Neural progenitor cell (in vitro differentiated cells): ENCODE data around the gene IL31. TPM values are rescaled to one million over a fixed set of nuclear protein-coding genes. Genes with fewer than 3 reads are reported as not detected.

Source experiments
- DNase-seq: peaks from one replicate; pipeline ENCODE4 v3.0.0-alpha.2; 2016; ENCODE audit warnings: low spot score
- H2AFZ ChIP-seq: fragments of 200-600 bp; sonication (generic); replicated peaks from 2 replicates; pipeline ENCODE4 v1.6.1; 2016; ENCODE audit warnings: antibody characterized with exemption
- H3F3A ChIP-seq: fragments of 200-600 bp; sonication (generic); 2 replicates; pipeline ENCODE4 v1.6.1; 2016; ENCODE audit warnings: antibody characterized with exemption, low read depth
- H3K27ac ChIP-seq: fragments of 200-600 bp; sonication (generic); 2 replicates; pipeline ENCODE4 v1.5.1; 2016; ENCODE audit warnings: mild to moderate bottlenecking
- H3K27me3 ChIP-seq: fragments of 200-600 bp; sonication (generic); 2 replicates; pipeline ENCODE4 v1.6.1; 2016; ENCODE audit warnings: mild to moderate bottlenecking, moderate library complexity
- H3K36me3 ChIP-seq: fragments of 200-600 bp; sonication (generic); 2 replicates; pipeline ENCODE4 v1.5.1; 2016
- H3K4me1 ChIP-seq: fragments of 200-600 bp; sonication (generic); 2 replicates; pipeline ENCODE4 v1.6.1; 2016; ENCODE audit warnings: mixed run types
- H3K4me2 ChIP-seq: fragments of 200-600 bp; sonication (generic); 2 replicates; pipeline ENCODE4 v1.6.1; 2016
- H3K4me3 ChIP-seq: fragments of 200-600 bp; sonication (generic); 2 replicates; pipeline ENCODE4 v1.5.1; 2016
- H3K79me2 ChIP-seq: fragments of 200-600 bp; sonication (generic); 2 replicates; pipeline ENCODE4 v1.6.1; 2016; ENCODE audit warnings: low read depth
- H3K9ac ChIP-seq: fragments of 200-600 bp; sonication (generic); 2 replicates; pipeline ENCODE4 v1.6.1; 2016
- H3K9me3 ChIP-seq: fragments of 200-600 bp; sonication (generic); 2 replicates; pipeline ENCODE4 v1.5.1; 2016; ENCODE audit warnings: low read depth
- H4K20me1 ChIP-seq: fragments of 200-600 bp; sonication (generic); 2 replicates; pipeline ENCODE4 v1.6.1; 2016; ENCODE audit warnings: low read depth
- H3K27ac Mint-ChIP-seq: 3 replicates; pipeline ENCODE4 v1.8.0; 2021; ENCODE audit warnings: mixed read lengths
- H3K27me3 Mint-ChIP-seq: 2 replicates; pipeline ENCODE4 v1.8.0; 2022; ENCODE audit warnings: low read depth, mild to moderate bottlenecking, inconsistent platforms, moderate library complexity, mixed read lengths; ENCODE audit not compliant: insufficient read depth
- H3K36me3 Mint-ChIP-seq: 3 replicates; pipeline ENCODE4 v1.8.0; 2021; ENCODE audit warnings: mixed read lengths
- H3K4me1 Mint-ChIP-seq: 3 replicates; pipeline ENCODE4 v1.8.0; 2021; ENCODE audit warnings: mixed read lengths
- H3K4me3 Mint-ChIP-seq: 3 replicates; pipeline ENCODE4 v1.8.0; 2021; ENCODE audit warnings: mild to moderate bottlenecking, moderate library complexity, mixed read lengths
- H3K9me3 Mint-ChIP-seq: 3 replicates; pipeline ENCODE4 v1.8.0; 2020; ENCODE audit warnings: mixed read lengths
- EZH2 ChIP-seq: fragments of 200-600 bp; sonication (generic); IDR thresholded peaks from 2 replicates; pipeline ENCODE4 v1.6.1; 2017; ENCODE audit warnings: antibody characterized with exemption, mild to moderate bottlenecking, moderate library complexity
- EZH2phosphoT487 ChIP-seq: fragments of 200-600 bp; sonication (generic); IDR thresholded peaks from 2 replicates; pipeline ENCODE4 v1.6.1; 2017; ENCODE audit warnings: antibody characterized with exemption
- total RNA-seq: library from RNA; depleted of rRNA; stranded (reverse); fragments of >200 nt; gene quantifications from 2 replicates; pipeline ENCODE4 v1.2.3, GENCODE V29; 2015; ENCODE audit warnings: low replicate concordance
- TF ChIP-seq, protein P1 (sequence below): fragments of 200-600 bp; sonication (generic); IDR thresholded peaks from 2 replicates; pipeline ENCODE4 v1.5.1; 2017; ENCODE audit warnings: antibody characterized with exemption, mild to moderate bottlenecking

IL31 gene
- total RNA-seq, 1 donor from 2014 or later: not detected

- no peak overlapping the region for H3K4me2 ChIP-seq
- no peak overlapping the region for H3K4me3 ChIP-seq
- H4K20me1 ChIP-seq: no peaks in the 10 kb centered on the region
- no peaks in the 10 kb centered on the region for H3F3A ChIP-seq
- Mint-ChIP-seq H3K27me3 (peaks cover 13% of the 10 kb centered on the region), H3K36me3 (no peaks in the 10 kb centered on the region), H3K9me3 (peaks cover 10% of the 10 kb centered on the region), H3K4me3 (peak overlapping the region; percentile 18), H3K4me1 (no peaks in the 10 kb centered on the region), H3K27ac (peak overlapping the region; percentile 63)
- H3K9ac ChIP-seq: no peak overlapping the region
- no peaks in the 10 kb centered on the region for H3K4me1 ChIP-seq
- H3K27ac ChIP-seq: no peak overlapping the region
- H3K9me3 ChIP-seq: no peaks in the 10 kb centered on the region
- no peaks in the 10 kb centered on the region for H3K36me3 ChIP-seq
- TF ChIP-seq EZH2: no peak
- TF ChIP-seq, protein P1, sequence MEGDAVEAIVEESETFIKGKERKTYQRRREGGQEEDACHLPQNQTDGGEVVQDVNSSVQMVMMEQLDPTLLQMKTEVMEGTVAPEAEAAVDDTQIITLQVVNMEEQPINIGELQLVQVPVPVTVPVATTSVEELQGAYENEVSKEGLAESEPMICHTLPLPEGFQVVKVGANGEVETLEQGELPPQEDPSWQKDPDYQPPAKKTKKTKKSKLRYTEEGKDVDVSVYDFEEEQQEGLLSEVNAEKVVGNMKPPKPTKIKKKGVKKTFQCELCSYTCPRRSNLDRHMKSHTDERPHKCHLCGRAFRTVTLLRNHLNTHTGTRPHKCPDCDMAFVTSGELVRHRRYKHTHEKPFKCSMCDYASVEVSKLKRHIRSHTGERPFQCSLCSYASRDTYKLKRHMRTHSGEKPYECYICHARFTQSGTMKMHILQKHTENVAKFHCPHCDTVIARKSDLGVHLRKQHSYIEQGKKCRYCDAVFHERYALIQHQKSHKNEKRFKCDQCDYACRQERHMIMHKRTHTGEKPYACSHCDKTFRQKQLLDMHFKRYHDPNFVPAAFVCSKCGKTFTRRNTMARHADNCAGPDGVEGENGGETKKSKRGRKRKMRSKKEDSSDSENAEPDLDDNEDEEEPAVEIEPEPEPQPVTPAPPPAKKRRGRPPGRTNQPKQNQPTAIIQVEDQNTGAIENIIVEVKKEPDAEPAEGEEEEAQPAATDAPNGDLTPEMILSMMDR: peak; percentile 80
- peak; percentile 81 for DNase-seq
- H2AFZ ChIP-seq: no peak overlapping the region
- H3K27me3 ChIP-seq: no peaks in the 10 kb centered on the region
- H3K79me2 ChIP-seq: no peaks in the 10 kb centered on the region
Observed at GRCh38 chr12:122190842-122191668, 17.0 kb upstream of the IL31 start.

- DNase-seq: no peak
- no peaks in the 10 kb centered on the region for H3K9me3 ChIP-seq
- H3F3A ChIP-seq: no peaks in the 10 kb centered on the region
- no peaks in the 10 kb centered on the region for H3K36me3 ChIP-seq
- H4K20me1 ChIP-seq: no peaks in the 10 kb centered on the region
- H3K9ac ChIP-seq: no peak overlapping the region
- H3K27ac ChIP-seq: no peak overlapping the region
- H2AFZ ChIP-seq: no peak overlapping the region
- Mint-ChIP-seq H3K9me3 (peaks cover 3% of the 10 kb centered on the region), H3K4me3 (no peak overlapping the region), H3K4me1 (no peaks in the 10 kb centered on the region), H3K27ac (no peak overlapping the region), H3K36me3 (no peaks in the 10 kb centered on the region), H3K27me3 (peaks cover 16% of the 10 kb centered on the region)
- no peak overlapping the region for H3K4me3 ChIP-seq
- no peak overlapping the region for H3K4me2 ChIP-seq
- TF ChIP-seq, protein P1: no peak
- TF ChIP-seq EZH2 (no peak), EZH2phosphoT487 (no peak)
- no peaks in the 10 kb centered on the region for H3K79me2 ChIP-seq
- no peaks in the 10 kb centered on the region for H3K4me1 ChIP-seq
- H3K27me3 ChIP-seq: peaks cover 1% of the 10 kb centered on the region
Observed at GRCh38 chr12:122189626-122190475, 15.8 kb upstream of the IL31 start.

DNA sequence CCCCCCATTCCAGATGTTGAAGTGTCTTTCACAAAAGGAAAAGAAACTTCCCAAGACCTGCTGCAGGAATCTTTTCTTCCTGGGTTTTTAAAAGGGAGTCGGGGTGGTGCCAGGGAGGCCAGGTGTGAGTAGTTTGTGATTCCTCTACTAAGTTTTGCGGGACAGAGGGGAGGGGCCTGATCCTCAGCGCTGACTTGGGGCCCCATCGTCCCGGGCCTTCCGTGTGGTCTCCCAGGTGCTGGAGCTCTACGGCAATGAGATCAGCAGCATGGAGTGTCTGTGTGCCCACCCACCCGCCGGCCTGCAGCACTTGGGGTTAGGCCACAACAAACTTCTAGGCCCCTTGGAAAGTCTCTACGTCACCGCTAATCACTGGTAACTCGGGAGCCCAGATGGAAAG lies 13.4 kb upstream of the IL31 start:
- H4K20me1 ChIP-seq: no peaks in the 10 kb centered on the region
- H3K4me2 ChIP-seq: no peak overlapping the region
- DNase-seq: no peak
- no peak overlapping the region for H3K27ac ChIP-seq
- no peak overlapping the region for H3K9ac ChIP-seq
- H3K4me1 Mint-ChIP-seq: peaks cover 3% of the 10 kb centered on the region
- no peak overlapping the region for H3K4me3 Mint-ChIP-seq
- H3K79me2 ChIP-seq: no peaks in the 10 kb centered on the region
- H3K4me1 ChIP-seq: no peaks in the 10 kb centered on the region
- no peak overlapping the region for H3K4me3 ChIP-seq
- H3K36me3 ChIP-seq: no peaks in the 10 kb centered on the region
- TF ChIP-seq EZH2: no peak
- TF ChIP-seq, protein P1: no peak
- no peaks in the 10 kb centered on the region for H3K9me3 Mint-ChIP-seq
- H3K27me3 ChIP-seq: peaks cover 25% of the 10 kb centered on the region
- H3K27me3 Mint-ChIP-seq: peaks cover 22% of the 10 kb centered on the region
- H3F3A ChIP-seq: no peaks in the 10 kb centered on the region
- H3K27ac Mint-ChIP-seq: no peak overlapping the region
- no peaks in the 10 kb centered on the region for H3K36me3 Mint-ChIP-seq
- no peak overlapping the region for H2AFZ ChIP-seq
- H3K9me3 ChIP-seq: no peaks in the 10 kb centered on the region
